ENCODE results near the gene ZNRD2.
A peak's percentile ranks its signal among the peaks of the same experiment; 100 is the strongest.

ZNRD2 gene

GRCh38 chr11:65538232-65538914, 31.9 kb upstream of the ZNRD2 start:
- DNase-seq (ENCODE audit: low read depth) = no peak

DNA sequence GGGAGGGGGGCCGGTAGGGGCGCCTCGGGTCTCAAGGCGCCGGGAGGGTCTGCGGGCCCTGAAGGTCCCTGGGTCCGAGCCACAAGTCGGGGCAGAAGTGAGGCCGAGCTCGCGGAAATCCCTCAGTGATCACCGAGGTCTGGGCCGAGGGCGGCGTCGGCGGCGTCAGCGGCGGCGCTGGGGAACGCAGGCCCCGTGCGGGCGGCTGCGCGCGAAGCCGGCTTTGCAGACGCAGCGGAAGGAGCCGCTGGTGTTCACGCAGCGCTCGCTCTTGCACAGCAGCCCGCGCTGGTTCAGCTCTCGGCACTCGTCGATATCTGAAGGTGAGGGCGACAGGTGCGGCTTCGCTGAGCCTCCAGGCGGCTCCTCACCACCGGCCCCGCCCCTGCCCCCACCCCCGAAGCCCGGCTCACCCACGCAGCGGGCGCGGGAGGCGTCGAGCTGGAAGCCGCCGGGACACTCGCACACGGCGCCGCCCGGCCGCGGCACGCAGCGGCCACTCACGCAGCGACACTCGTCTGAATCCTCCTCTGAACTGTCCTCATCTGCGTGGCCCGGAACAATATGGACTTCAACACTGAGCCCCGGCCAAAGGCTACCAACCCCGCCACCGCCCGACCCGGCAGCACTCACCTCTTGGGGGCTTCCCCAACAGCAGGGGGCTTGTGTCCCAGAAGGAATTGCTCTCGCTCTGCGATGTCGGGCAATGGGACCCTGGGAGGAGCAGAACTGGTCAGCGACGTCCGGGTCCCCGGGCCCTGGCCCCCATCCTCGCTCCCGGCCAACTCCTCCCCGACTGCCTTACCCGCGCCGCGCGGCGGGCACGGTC, 31.1 kb upstream of the ZNRD2 start:
- DNase-seq (ENCODE audit: low read depth) = no peak

DNA sequence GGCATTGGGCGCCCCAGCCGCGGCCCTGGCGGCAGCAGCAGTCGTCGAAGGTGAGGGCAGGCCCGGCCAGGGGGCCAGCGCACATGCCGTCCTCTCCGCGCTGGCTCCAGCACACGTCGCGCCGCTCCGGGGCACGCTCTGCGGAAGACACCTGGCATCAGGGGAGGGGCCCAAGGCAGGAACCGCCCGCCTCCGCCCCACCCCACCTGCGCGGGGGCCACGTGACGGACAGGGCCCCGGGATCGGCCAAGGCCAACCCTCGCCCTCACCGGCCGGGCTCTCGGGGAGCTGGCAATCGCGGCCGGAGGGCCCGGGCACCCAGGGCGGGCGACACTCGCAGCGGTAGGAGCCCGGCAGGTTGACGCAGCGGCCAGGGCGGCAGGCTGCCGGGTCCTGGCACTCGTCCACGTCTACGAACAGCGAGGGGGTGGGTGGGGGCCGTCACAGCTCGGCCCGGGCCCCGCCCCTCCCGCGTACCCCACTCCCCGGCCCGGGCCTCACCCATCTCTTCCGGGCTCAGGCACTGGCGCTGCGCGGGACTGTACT, 30.5 kb upstream of the ZNRD2 start:
- no peak for DNase-seq (ENCODE audit: low read depth)

- peak; percentile 80 for DNase-seq (ENCODE audit: low read depth)
Measured at GRCh38 chr11:65540290-65541092, 29.8 kb upstream of the ZNRD2 start.

DNA sequence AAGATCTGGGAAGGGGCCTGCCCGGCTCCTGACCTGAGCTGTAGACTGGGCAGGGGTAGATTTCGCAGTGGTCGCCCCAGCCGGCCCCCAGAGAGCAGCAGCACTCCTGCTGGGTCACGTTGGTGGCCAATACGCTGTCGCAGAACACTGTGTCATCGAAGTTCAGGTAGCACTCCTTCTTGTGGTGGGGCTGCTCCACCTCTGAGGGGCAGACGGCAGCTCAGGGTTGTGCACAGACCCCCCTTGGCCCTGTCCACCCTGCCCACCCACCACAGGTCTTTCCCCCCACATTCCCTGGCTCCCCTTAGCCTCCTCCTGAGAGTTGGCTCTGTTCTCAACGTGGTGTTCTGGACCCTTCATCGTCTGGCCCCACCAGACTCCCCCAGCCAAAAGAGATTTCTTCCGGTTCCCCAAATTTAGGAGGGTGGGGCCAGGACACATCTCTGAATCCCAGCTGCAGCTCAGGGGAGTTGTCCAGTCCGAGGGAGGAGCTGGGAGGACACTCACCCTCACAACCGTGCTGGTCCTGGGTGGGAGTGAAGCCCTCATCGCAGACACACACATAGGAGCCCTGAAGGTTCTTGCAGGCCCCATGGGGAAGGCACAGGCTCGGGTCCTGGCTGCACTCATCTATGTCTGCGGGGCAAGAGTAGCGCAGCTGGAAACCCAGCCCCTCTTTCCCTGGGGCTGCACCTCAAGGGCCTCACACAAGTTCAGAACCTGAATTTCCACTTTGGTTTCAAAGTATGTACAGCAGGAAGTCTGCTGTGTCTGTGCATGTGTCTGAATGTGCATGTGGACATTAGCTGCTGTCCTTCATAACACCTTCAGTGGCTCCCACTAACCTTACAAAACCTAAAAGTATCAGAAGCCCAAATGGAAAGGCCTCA, 28.9 kb upstream of the ZNRD2 start:
- no peak for DNase-seq (ENCODE audit: low read depth)

- DNase-seq (ENCODE audit: low read depth) = no peak
Measured at GRCh38 chr11:65542738-65543390, 27.4 kb upstream of the ZNRD2 start.

- DNase-seq (ENCODE audit: low read depth) = no peak
Measured at GRCh38 chr11:65545853-65546216, 24.4 kb upstream of the ZNRD2 start.

DNA sequence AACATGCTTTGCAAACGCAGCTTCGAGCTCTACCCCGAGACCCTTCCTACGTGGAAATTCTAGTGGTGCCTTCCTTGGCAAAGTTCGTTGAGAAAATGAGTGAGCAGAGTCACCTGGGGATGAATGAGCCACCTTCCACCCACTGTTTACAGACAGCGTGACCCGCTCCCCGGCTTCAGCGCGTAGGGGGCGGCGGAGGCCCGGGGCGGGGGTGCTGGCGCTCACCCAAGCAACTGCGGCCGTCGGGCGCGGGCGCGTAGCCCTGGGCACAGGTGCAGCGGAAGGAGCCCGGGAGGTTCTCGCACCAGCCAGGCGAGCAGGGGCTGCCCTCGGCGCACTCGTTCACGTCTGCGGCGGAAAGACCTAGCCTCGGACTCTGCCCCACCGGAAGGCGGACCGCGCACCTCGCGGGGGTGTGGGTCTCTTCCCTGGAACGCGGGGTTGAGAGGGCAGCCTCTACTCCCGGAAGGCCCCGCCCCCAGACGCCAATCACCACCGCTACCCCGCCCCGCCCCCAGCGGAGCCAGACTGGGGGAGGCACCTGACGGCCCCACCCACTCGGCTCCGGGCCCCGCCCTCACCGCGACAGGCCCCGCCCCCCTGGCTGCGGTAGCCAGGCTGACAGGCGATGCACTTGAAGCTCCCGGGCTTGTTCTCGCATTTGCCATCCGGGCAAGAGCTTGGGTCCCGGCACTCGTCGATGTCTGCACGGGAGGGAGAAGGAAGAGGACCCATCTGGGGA, 23.9 kb upstream of the ZNRD2 start:
- peak; percentile 97 for DNase-seq (ENCODE audit: low read depth)

DNA sequence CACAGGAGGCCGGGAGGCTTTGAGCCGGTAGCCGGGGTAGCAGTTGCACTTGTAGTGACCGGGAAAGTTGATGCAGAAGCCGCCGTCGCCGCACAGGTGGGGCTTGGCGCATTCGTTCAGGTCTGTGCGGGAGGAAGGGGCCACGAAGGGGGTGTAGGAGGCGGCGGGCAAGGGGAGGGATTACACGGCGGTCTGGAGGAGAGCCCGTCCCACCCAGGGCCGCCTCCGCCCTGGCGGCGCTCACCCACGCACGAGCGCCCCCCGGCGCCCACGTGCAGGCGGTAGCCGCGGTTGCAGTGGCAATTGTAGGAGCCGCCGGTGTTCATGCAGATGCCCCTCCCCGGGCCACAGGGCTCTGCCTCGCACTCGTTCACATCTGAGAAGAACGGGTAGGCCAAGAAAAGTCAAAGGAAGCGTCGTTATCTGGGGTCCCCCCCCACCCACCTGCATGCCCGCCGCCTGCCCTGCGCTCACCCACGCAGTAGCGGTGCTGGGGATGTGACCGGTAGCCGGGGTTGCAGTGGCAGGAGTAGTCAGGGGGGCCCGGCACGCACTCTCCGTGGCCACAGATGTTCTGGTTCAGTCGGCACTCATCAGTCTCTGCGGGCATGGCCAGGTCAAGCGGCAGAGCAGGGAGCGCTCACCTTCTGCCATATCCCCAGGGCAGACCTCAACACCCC, 22.7 kb upstream of the ZNRD2 start:
- DNase-seq (ENCODE audit: low read depth) = no peak

GRCh38 chr11:65548395-65548794, 21.9 kb upstream of the ZNRD2 start:
- no peak for DNase-seq (ENCODE audit: low read depth)

DNA sequence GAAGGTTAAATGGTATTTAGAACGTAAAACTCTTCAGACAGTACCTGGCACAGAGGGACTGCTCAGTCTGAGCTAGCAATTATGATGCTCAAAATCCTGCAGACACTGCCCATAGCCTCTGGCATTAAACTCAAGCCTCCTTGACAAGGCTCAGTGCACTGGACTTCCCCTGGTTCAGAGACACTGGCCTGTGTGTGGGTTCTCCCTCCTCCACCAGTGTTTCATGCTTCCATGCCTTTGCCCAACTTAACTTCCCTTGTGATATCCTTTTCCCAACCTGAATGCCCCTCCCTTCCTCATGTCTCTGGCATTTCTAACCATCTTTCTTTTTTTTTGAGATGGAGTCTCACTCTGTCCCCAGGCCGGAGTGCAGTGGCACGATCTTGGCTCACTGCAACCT, 21.2 kb upstream of the ZNRD2 start:
- no peak for DNase-seq (ENCODE audit: low read depth)

DNA sequence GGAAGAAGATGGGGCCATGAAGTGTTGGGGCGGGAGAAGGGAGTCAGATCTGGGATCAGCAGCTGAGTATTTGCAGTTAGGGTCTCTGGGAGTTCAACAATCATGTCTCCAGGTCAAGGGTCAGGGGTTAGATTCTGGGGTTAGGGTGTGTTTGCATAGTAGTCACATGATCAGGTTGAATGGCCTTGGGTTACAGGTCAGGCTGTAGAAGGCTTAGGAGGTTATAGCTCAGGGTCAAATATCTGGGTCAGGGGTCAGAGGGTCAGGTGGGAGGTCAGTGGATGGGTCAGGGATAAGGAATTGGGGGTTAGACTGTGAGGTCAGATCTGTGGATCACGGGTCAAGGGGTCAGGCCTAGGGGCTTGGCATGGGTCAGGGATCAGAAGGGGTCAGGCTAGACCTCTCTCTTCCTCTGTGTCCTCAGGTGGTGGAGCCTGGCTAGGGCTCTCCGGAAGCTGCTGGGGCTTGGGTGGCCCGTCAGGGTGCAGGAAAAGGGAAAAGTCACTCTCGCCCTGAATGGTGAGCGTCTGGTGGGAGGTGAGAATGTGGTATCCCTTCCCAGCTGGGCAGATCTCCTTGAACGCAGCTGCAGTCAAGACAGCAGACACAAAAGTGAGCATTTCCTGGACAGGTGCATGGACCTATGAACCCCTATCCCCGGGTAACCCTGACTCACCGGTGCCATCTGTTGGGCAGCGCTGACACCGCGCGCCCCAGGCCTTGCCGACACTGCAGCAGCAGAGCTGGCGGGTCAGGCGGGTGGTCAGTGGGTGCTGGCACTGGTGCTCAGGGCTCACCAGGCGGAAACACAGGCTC, 18.5 kb upstream of the ZNRD2 start:
- DNase-seq (ENCODE audit: low read depth) = no peak

DNA sequence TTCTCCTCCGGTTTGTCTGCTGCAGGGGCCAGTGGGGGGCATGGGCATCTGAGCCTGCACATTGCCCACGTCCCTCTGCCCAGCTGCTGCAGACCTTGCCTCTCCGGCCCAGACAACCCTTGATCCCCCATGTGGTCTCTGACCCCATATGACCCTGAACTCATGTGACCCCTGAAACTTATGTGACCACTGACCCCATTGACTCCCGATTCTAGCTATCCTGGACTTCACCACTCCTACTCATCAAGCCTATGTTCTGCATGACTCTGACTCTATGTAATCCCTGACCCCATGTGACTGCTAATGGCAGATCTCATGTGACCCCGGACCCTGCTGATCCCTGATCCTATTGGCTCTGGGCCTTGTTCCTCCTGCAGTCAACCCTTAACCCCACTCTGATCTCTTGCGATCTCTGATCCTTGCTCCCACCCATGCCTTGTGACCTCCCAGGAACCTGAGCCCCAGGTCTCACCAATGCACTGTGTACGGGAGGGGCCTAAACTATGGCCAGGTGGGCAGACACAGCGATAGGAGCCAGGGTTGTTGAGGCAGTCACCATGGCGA, 17.8 kb upstream of the ZNRD2 start:
- DNase-seq (ENCODE audit: low read depth) = no peak

DNA sequence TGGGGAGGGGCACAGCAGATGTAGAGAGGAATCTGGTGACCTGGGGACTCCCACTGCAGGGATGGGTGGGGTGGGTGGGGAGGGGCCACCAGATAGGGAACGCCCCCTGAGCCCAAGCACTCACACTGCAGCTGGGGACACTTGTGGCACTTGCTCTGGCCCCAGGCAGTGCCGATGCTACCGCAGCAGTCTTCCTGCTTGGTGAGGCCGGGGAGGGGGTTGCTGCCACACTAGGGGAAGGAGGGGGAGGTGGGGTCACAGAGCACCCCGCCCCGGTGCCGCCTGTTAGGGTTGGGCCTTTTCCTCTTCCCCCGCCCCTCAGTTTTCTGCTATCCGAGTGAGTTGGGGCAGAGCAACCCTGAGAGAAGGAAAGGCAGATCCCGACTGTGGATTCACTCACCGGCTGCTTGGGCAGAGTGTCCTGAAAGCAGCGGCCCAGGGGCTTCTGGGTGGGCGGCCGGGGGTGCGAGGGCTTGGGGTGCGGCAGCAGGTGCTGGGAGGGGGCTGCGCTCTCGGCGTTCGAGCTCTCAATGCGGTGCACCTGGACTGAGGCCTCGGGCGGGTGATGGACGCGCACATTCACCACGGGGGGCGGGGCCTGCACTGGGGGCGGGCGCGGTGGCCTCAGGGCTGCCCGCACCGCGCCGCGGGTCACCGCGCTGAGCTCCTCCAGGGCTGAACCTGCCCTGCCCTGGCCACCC, 16.8 kb upstream of the ZNRD2 start:
- DNase-seq (ENCODE audit: low read depth) = peak; percentile 70

DNA sequence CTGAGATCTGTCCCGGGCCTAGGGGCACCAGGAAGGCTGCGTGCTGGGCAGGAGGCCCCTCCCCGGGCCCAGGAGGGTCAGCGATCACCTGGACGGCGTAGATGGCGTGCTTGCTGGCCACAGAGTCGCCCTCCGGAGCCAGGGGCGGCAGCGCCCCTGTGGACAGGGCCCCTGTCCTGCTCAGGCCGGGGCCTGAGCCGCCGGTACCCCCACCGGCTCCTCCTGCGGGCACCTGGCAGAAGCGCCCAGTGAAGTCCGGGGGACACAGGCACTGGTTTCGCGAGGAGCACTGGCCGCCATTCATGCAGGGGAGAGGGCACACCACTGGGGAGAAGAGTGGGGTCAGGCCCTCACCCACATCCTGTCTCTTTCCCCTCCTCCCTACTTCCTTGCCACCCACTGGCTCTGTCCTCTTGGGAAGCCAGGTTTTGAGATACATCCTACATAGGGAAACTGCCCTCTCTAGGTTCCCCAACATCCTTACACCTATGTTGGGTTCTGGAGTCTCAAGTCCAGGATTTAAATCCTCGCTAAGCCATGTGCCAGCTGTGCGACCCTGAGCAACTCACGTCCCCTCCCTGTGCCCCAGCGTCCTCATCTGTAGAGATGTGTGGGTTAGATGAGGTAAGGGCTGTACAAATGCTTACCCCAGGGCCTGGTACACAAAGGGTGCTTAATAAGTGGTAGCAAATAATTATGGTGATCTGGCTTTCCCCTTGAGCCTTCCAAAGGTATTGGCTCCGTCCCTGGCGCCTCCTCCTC, 16.0 kb upstream of the ZNRD2 start:
- no peak for DNase-seq (ENCODE audit: low read depth)

DNA sequence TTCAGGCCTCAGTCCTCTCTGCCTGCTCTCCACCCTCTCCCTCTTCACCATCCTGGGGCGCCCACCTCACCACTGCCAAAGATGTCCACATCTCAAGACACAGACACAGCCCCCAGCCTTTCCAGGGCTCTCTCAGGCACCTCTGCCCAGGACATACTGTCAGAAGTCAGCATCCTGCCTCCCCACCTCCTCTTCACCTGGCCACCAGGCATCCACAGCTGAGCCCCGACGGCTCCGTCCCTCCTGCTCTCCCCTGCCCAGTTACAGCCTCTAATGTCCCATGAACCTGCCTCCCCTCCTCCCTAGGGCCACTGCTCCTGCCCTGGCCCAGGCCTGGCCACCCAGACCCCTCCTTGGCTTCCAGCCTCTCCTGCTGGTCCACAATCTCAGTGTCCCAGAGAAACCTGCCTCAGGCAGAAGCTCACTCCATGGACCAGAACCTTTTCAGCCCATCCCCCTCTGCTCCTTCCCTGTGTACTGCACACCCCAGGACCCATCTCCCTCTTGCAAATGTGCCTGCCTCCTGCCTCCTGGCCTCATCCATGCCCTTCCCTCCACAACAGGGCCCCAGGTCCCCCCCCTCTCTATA, 15.3 kb upstream of the ZNRD2 start:
- DNase-seq (ENCODE audit: low read depth) = no peak

All from T-helper 22 cell (primary cell).